Amygdala (tissue), 56 donors: ENCODE data around the gene ZNF444.
"Not testable (repeated sequence)": the region's sequence is repeated elsewhere in the genome, so short reads cannot be mapped to it uniquely, and the experiment has no call there.

ENCODE experiments used
- DNase-seq, 56 donors: peaks; one replicate each; lab custom pipeline; 2025; lab: John Stamatoyannopoulos, UW

Gene ZNF444

GRCh38 chr19:56140583-56141416, at the start of gene ZNF444:
Gene ZNF444, plus strand, starts transcription at chr19:56141287. Its CDS starts 5,625 bp downstream, at chr19:56146912.
- DNase-seq = peak; percentile 97 to 100 (median 99)

- DNase-seq = peak in 2 of 56 donors; percentile 16 to 29
Observed at GRCh38 chr19:56091751-56092546, 49.1 kb upstream of the ZNF444 start.

- no peak for DNase-seq
Observed at GRCh38 chr19:56092685-56093631, 48.1 kb upstream of the ZNF444 start.

- no peak for DNase-seq
Observed at GRCh38 chr19:56094449-56094848, 46.6 kb upstream of the ZNF444 start.

GRCh38 chr19:56096665-56097064, 44.4 kb upstream of the ZNF444 start:
- DNase-seq = no peak

- DNase-seq = no peak
Observed at GRCh38 chr19:56097306-56097705, 43.8 kb upstream of the ZNF444 start.

- no peak for DNase-seq
Observed at GRCh38 chr19:56097776-56098175, 43.3 kb upstream of the ZNF444 start.

- not testable (repeated sequence) for DNase-seq
Observed at GRCh38 chr19:56098237-56098636, 42.9 kb upstream of the ZNF444 start.

GRCh38 chr19:56098731-56099568, 42.1 kb upstream of the ZNF444 start:
- no peak for DNase-seq

- no peak for DNase-seq
Observed at GRCh38 chr19:56099638-56100539, 41.2 kb upstream of the ZNF444 start.

- no peak for DNase-seq
Observed at GRCh38 chr19:56101095-56101494, 40.0 kb upstream of the ZNF444 start.

- DNase-seq = peak in 1 of 56 donors; percentile 9
Observed at GRCh38 chr19:56101746-56102535, 39.1 kb upstream of the ZNF444 start.

- DNase-seq = no peak
Observed at GRCh38 chr19:56103027-56103614, 38.0 kb upstream of the ZNF444 start.

- DNase-seq = no peak
Observed at GRCh38 chr19:56104423-56104822, 36.7 kb upstream of the ZNF444 start.

- peak in 39 of 56 donors; percentile 6 to 75 (median 43) for DNase-seq
Observed at GRCh38 chr19:56105090-56105701, 35.9 kb upstream of the ZNF444 start.

- DNase-seq = peak in 1 of 56 donors; percentile 18
Observed at GRCh38 chr19:56105831-56106396, 35.2 kb upstream of the ZNF444 start.
